ENCODE results near the gene DCAF10.
"Not testable (repeated sequence)": the region's sequence is repeated elsewhere in the genome, so short reads cannot be mapped to it uniquely, and the experiment has no call there.

The DCAF10 gene

GRCh38 chr9:37909836-37910235, 109.2 kb downstream of the DCAF10 start:
- DNase-seq: not testable (repeated sequence)

GRCh38 chr9:37910271-37910670, 109.7 kb downstream of the DCAF10 start:
- DNase-seq: no peak

GRCh38 chr9:37911271-37911681, 110.7 kb downstream of the DCAF10 start:
- no peak for DNase-seq

- peak; percentile 77 to 87 for DNase-seq
Observed at GRCh38 chr9:37913480-37914153, 113.0 kb downstream of the DCAF10 start.

GRCh38 chr9:37914154-37914551, 113.6 kb downstream of the DCAF10 start:
- DNase-seq: no peak

- DNase-seq: no peak
Observed at GRCh38 chr9:37914701-37915358, 114.2 kb downstream of the DCAF10 start.

GRCh38 chr9:37915911-37916470, 115.4 kb downstream of the DCAF10 start:
- DNase-seq: no peak

GRCh38 chr9:37916471-37917312, 116.1 kb downstream of the DCAF10 start:
- DNase-seq: no peak

All from AML-193 (cell line).